Panc1 (cell line): Measurements from ENCODE around the gene CACNA1C. TPM values are rescaled to one million over a fixed set of nuclear protein-coding genes. Genes with fewer than 3 reads are reported as not detected.

ENCODE experiments used
- ATAC-seq: fragments of 200-7000 bp; cut with Tn5 transposase; 2 replicates; pipeline ENCODE4 v1.9.1; 2020; ENCODE audit warnings: mild to moderate bottlenecking, moderate library complexity
- BruUV-seq: library from RNA; stranded (reverse); fragments of 400-500 nt; replicated peaks from 2 replicates; lab custom pipeline; 2021; lab: Mats Ljungman, UMichigan
- CTCF ChIA-PET: fragments of 300-600 bp; sonication (Branson Sonifier 250); formaldehyde crosslinking; loops from one replicate; lab custom pipeline; 2022; ENCODE audit warnings: antibody characterized with exemption; lab: Charles Lee
- POLR2A ChIA-PET: fragments of 300-600 bp; sonication (Branson Sonifier 250); formaldehyde crosslinking; loops from one replicate; lab custom pipeline; 2022; ENCODE audit warnings: antibody characterized with exemption; lab: Charles Lee
- DNase-seq: peaks from one replicate; pipeline ENCODE4 v3.0.0-alpha.2; 2010; ENCODE audit warnings: low read depth, low spot score
- H3K27ac ChIP-seq: 2 replicates; pipeline ENCODE4 v1.5.1; 2011; ENCODE audit warnings: mild to moderate bottlenecking, low read length, inconsistent platforms
- H3K27me3 ChIP-seq: fragments of 200-500 bp; sonication (Bioruptor generic); 2 replicates; pipeline ENCODE4 v1.6.0; 2014; ENCODE audit warnings: low read length, inconsistent platforms; ENCODE audit not compliant: control insufficient read depth, insufficient read depth
- H3K36me3 ChIP-seq: fragments of 200-500 bp; sonication (Bioruptor generic); 2 replicates; pipeline ENCODE4 v1.5.1; 2014; ENCODE audit warnings: inconsistent platforms, mild to moderate bottlenecking, low read length, moderate library complexity; ENCODE audit not compliant: control insufficient read depth, insufficient read depth
- H3K4me1 ChIP-seq: 2 replicates; pipeline ENCODE4 v1.5.1; 2011; ENCODE audit warnings: inconsistent platforms, mild to moderate bottlenecking, low read length, moderate library complexity; ENCODE audit not compliant: control insufficient read depth, insufficient read depth
- H3K4me3 ChIP-seq, 2 experiments: 2 replicates each; pipeline ENCODE4 v1.5.1; 2011 to 2012; ENCODE audit warnings: low read depth in 2 of 2, low read length in 2 of 2, mild to moderate bottlenecking in 2 of 2, inconsistent platforms in 1 of 2, moderate library complexity in 1 of 2
- H3K9me3 ChIP-seq: fragments of 200-500 bp; sonication (Bioruptor generic); 2 replicates; pipeline ENCODE4 v1.5.1; 2014; ENCODE audit warnings: low read depth, mild to moderate bottlenecking, inconsistent platforms, low read length, moderate library complexity; ENCODE audit not compliant: control insufficient read depth, insufficient read depth
- CTCF ChIP-seq: fragments of 450-650 bp; IDR thresholded peaks from 2 replicates; pipeline ENCODE4 v1.5.1; 2017; ENCODE audit warnings: mild to moderate bottlenecking
- POLR2AphosphoS5 ChIP-seq: IDR thresholded peaks from 2 replicates; pipeline ENCODE4 v1.6.1; 2012; ENCODE audit warnings: mild to moderate bottlenecking, low read depth, low read length, moderate library complexity
- REST ChIP-seq, 2 experiments: IDR thresholded peaks; 2 replicates each; pipeline ENCODE4 v1.6.1; 2011 to 2012; ENCODE audit warnings: low read depth in 2 of 2, control low read depth in 1 of 2, low read length in 1 of 2, mild to moderate bottlenecking in 1 of 2, moderate library complexity in 1 of 2; ENCODE audit not compliant: insufficient read depth in 1 of 2
- SIN3A ChIP-seq: IDR thresholded peaks from 2 replicates; pipeline ENCODE4 v1.6.1; 2012; ENCODE audit warnings: low read depth, mild to moderate bottlenecking, low read length, moderate library complexity, borderline replicate concordance; ENCODE audit not compliant: insufficient read depth
- TCF7L2 ChIP-seq: IDR thresholded peaks from 2 replicates; pipeline ENCODE4 v1.6.1; 2011; ENCODE audit warnings: mild to moderate bottlenecking, low read depth, low read length, inconsistent platforms
- in situ Hi-C: cut with HindIII; loops from 2 replicates; pipeline ENCODE4 v1.10.0; 2016; ENCODE audit warnings: low sequenced_read_pairs, low pct_unique_long_range_greater_than_20kb
- intact Hi-C: fragments of 100-400 bp; cut with micrococcal nuclease; formaldehyde crosslinking; loops from one replicate; pipeline ENCODE4 v1.10.0; 2022; ENCODE audit not compliant: unreplicated experiment
- total RNA-seq: library from RNA; stranded (reverse); gene quantifications from one replicate; pipeline ENCODE4 v1.2.1, GENCODE V29; 2021; ENCODE audit not compliant: unreplicated experiment

Gene CACNA1C
- total RNA-seq, 1 experiment from 2014 or later: 0.03 TPM

- ChIA-PET CTCF (no interaction called here), POLR2A (no interaction called here)
- H3K36me3 ChIP-seq: no peaks in the 10 kb centered on the region
- no TSS peak for BruUV-seq
- no peak overlapping the region for H3K4me3 ChIP-seq
- H3K4me1 ChIP-seq: no peaks in the 10 kb centered on the region
- no peak for TF ChIP-seq TCF7L2
- no peak for TF ChIP-seq CTCF
- no peak for TF ChIP-seq SIN3A
- no peak for TF ChIP-seq REST (IDR thresholded peaks at IDR 0.05; ENCODE audit: insufficient read depth in 1 of 2, low read depth in 2 of 2, low read length in 1 of 2)
- no peak for TF ChIP-seq POLR2AphosphoS5
- ATAC-seq (no peak), DNase-seq (no peak)
- intact Hi-C loops (no loop called here), in situ Hi-C loops (no loop called here)
- H3K9me3 ChIP-seq: no peaks in the 10 kb centered on the region
- no peaks in the 10 kb centered on the region; the same call in 1 of the 2 replicates for H3K27me3 ChIP-seq
- H3K27ac ChIP-seq: no peak overlapping the region
These were observed 172.9 kb downstream of the CACNA1C start for GRCh38 chr12:2225696-2226095.

- intact Hi-C loops (no loop called here), in situ Hi-C loops (no loop called here)
- H3K9me3 ChIP-seq: no peaks in the 10 kb centered on the region
- POLR2A ChIA-PET: no interaction called here
- no peak overlapping the region for H3K27ac ChIP-seq
- no peak for ATAC-seq
- DNase-seq: no peak
- no peak overlapping the region for H3K4me3 ChIP-seq
- TF ChIP-seq TCF7L2: no peak
- TF ChIP-seq CTCF: no peak
- no peak for TF ChIP-seq SIN3A
- no peak for TF ChIP-seq POLR2AphosphoS5
- TF ChIP-seq REST (IDR thresholded peaks at IDR 0.05; ENCODE audit: insufficient read depth in 1 of 2, low read depth in 2 of 2, low read length in 1 of 2): no peak
- H3K36me3 ChIP-seq: no peaks in the 10 kb centered on the region
- H3K27me3 ChIP-seq: no peaks in the 10 kb centered on the region; the same call in 1 of the 2 replicates
- CTCF ChIA-PET: no interaction called here
- no TSS peak for BruUV-seq
- no peaks in the 10 kb centered on the region for H3K4me1 ChIP-seq
These were observed 173.9 kb downstream of the CACNA1C start for GRCh38 chr12:2226641-2227040.
